Measurements from ENCODE around the gene EVC.

The EVC gene

DNA sequence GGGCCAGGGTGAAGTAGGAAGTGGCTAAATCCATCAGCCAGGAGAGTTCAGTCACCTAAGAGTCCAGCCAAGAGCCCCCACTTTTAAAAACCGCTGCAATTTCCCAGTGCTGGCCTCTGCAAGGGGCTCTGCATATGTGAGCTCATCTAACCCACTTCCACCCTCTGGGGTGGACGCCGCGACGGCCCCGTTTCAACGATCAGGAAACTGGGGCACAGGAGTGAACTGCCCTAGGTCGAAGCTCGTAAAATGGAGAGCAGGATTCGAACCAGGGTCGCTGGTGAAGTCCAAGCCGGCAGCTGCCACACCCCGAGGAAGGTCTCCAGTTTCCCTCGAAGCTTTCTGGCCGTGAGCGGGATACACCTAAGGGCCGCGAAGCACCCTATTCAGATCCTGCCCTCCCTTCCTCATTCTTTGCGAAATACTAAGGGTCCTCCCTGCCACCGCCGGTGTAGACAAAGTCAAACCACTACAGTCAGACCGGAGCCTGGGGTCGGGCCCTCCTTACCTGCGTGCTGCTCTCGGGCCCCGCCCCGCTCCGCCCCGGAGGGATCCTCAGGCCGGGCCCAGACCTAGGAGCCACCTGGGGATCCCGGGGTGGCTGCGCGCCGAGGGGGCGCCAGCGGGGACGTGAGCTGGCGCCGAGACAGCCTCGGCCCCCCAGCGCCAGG, 3.1 kb upstream of the EVC start:
- peak overlapping the region; percentile 65 for H3K4me3 ChIP-seq (ENCODE audit: low read length)

GRCh38 chr4:5708449-5709206, 2.4 kb upstream of the EVC start, which contains the start of gene EVC2:
EVC2 (minus strand) TSS chr4:5708559; CDS start chr4:5708513, 46 bp downstream.
- Histone ChIP-seq H3K27ac (ENCODE audit: low read depth, low read length) (peak within 1 kb of the TSS; percentile 44; the same call in 1 of the 2 replicates), H3K36me3 (ENCODE audit: insufficient read depth, low read length) (peaks cover 13% of the 10 kb centered on the region), H3K9me3 (ENCODE audit: insufficient read depth, low read depth, low read length) (peaks cover 7% of the 10 kb centered on the region; the same call in 1 of the 2 replicates), H3K4me1 (ENCODE audit: insufficient read depth, low read length) (peaks cover 8% of the 10 kb centered on the region), H3K9ac (ENCODE audit: low read depth, low read length) (peak within 1 kb of the TSS; percentile 62), H3K27me3 (ENCODE audit: insufficient read depth, low read length) (peaks cover 34% of the 10 kb centered on the region), H3K4me3 (ENCODE audit: low read length) (peak within 1 kb of the TSS; percentile 65)
- WGBS = 8% methylated on average over 57 of the region's 57 CpGs

More for the DNA sequence above, 3.1 kb upstream of the EVC start:
- WGBS = 10% methylated on average over 41 of the region's 41 CpGs
- peaks cover 7% of the 10 kb centered on the region; the same call in 1 of the 2 replicates for H3K9me3 ChIP-seq (ENCODE audit: insufficient read depth, low read depth, low read length)
- peaks cover 33% of the 10 kb centered on the region for H3K27me3 ChIP-seq (ENCODE audit: insufficient read depth, low read length)
- peaks cover 8% of the 10 kb centered on the region for H3K4me1 ChIP-seq (ENCODE audit: insufficient read depth, low read length)
- peaks cover 14% of the 10 kb centered on the region for H3K36me3 ChIP-seq (ENCODE audit: insufficient read depth, low read length)
- peak overlapping the region; percentile 62 for H3K9ac ChIP-seq (ENCODE audit: low read depth, low read length)
- H3K27ac ChIP-seq (ENCODE audit: low read depth, low read length) = no peak overlapping the region

DNA sequence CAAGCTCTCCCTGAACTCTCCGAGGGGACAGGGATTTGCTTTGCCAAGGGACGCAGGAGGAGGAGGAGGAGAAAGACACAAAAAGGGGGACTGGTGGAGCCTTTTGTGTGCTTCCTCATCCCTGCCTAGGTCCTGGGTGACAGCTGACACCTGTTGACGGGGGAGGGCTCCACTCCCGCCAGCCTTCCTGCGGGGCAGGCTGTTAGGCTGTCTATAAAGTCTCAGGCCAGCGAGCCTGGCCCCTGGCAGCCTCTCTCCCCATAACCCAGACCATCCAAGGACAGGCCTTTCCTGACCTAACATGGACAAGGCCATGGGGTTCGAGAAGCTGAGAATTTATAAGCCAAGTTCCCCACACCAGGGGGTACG, 1.8 kb upstream of the EVC start:
- no peak overlapping the region; the same call in 1 of the 2 replicates for H3K9ac ChIP-seq (ENCODE audit: low read depth, low read length)
- peak overlapping the region; percentile 65 for H3K4me3 ChIP-seq (ENCODE audit: low read length)
- peaks cover 5% of the 10 kb centered on the region; the same call in 1 of the 2 replicates for H3K9me3 ChIP-seq (ENCODE audit: insufficient read depth, low read depth, low read length)
- H3K4me1 ChIP-seq (ENCODE audit: insufficient read depth, low read length) = peaks cover 8% of the 10 kb centered on the region
- no peak overlapping the region for H3K27ac ChIP-seq (ENCODE audit: low read depth, low read length)
- WGBS = 57% methylated on average over 8 of the region's 8 CpGs
- peaks cover 8% of the 10 kb centered on the region; the same call in 1 of the 2 replicates for H3K36me3 ChIP-seq (ENCODE audit: insufficient read depth, low read length)
- H3K27me3 ChIP-seq (ENCODE audit: insufficient read depth, low read length) = peaks cover 34% of the 10 kb centered on the region

DNA sequence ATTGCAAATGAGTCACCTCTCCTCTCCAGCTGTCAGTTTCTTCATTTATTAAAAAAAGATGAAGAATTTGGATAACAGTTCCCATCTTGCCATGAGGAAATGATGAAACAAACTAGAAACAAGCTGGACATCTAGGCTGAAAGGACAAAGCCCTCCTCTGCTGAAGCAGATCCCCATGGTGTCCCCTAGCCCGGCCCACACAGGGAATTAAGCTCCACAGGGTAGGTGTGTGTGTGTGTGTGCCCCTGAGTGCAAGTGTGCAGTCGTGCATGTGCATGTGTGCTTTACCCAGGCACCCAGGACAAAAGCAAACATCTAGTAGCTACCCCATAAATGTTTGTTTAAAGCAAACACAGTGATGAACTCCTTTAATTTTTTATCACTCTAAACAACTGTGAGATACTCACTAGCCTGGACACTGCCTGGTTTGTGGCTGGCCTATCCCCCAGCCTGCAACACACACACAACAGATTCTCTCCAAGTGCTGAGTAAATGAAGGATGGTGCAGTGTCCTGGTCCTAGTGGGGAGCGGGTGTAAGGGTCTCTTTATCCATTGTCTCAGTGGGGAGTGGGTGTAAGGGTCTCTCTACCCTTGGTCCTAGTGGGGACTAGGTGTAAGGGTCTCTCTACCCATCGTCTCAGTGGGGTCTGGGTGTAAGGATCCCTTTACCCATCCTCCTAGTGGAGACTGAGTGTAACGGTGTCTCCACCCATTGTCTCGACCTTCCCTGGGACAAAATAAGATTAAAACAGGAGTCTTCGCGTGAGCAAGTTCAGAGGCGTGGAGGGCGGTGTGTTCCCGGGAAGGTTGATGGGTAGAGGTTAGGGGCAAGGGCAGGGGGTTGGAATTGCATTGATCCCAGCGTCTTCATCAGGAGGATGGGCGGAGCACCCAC, 688 bp upstream of the EVC start:
- peaks cover 8% of the 10 kb centered on the region for H3K4me1 ChIP-seq (ENCODE audit: insufficient read depth, low read length)
- H3K9me3 ChIP-seq (ENCODE audit: insufficient read depth, low read depth, low read length) = peaks cover 5% of the 10 kb centered on the region; the same call in 1 of the 2 replicates
- WGBS = 27% methylated on average over 13 of the region's 13 CpGs
- peaks cover 34% of the 10 kb centered on the region for H3K27me3 ChIP-seq (ENCODE audit: insufficient read depth, low read length)
- no peak overlapping the region for H3K27ac ChIP-seq (ENCODE audit: low read depth, low read length)
- peak overlapping the region; percentile 70 for H3K4me3 ChIP-seq (ENCODE audit: low read length)
- H3K9ac ChIP-seq (ENCODE audit: low read depth, low read length) = peak overlapping the region; percentile 56; the same call in 1 of the 2 replicates
- H3K36me3 ChIP-seq (ENCODE audit: insufficient read depth, low read length) = 0 out of 2 replicates have a peak, but pooled peaks cover 3% of the 10 kb centered on the region

DNA sequence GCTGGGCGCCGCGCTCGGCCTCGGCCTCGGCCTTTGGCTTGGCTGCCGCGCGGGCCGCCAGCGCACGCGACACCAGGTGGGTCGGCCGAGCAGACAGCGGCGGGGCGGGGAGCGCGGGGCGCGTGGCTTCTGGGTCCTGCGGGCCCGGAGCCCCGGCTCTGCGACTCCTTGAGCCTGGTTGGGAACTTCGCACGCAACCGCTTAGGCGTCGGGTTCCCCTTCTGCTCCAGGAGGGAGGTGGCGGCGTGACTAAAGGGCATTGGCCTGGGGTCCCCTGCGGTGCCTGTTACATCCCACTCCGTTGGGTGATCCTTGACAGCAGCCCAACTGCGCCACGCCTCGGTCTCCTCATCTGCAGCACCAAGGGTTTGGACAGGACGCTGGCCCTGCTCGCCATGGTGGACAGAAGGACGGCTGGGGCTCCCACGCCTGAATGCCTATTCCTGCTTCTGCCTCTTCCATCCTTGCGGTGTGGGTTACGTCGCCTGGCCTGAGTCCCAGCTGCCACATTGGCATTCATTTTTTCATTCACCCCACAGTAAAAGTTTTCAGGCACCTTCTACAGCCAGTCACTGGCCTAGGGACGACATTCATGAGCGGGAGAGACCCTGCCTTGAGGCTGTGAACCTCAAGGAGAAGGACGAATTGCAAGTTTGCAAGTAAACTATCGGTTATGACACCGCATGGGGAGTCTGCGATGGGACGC, 631 bp downstream of the EVC start:
- Histone ChIP-seq H3K27ac (ENCODE audit: low read depth, low read length) (no peak overlapping the region; the same call in 1 of the 2 replicates), H3K4me1 (ENCODE audit: insufficient read depth, low read length) (peaks cover 8% of the 10 kb centered on the region), H3K4me3 (ENCODE audit: low read length) (peak overlapping the region; percentile 70)

GRCh38 chr4:5712517-5712916, 1.5 kb downstream of the EVC start:
- Histone ChIP-seq H3K27ac (ENCODE audit: low read depth, low read length) (no peak overlapping the region), H3K4me3 (ENCODE audit: low read length) (no peak overlapping the region), H3K27me3 (ENCODE audit: insufficient read depth, low read length) (peaks cover 28% of the 10 kb centered on the region), H3K9me3 (ENCODE audit: insufficient read depth, low read depth, low read length) (peaks cover 6% of the 10 kb centered on the region; the same call in 1 of the 2 replicates), H3K36me3 (ENCODE audit: insufficient read depth, low read length) (no peaks in the 10 kb centered on the region), H3K4me1 (ENCODE audit: insufficient read depth, low read length) (peaks cover 6% of the 10 kb centered on the region), H3K9ac (ENCODE audit: low read depth, low read length) (no peak overlapping the region)
- WGBS = 93% methylated on average over 7 of the region's 7 CpGs

More for the DNA sequence above, 631 bp downstream of the EVC start:
- Histone ChIP-seq H3K9me3 (ENCODE audit: insufficient read depth, low read depth, low read length) (peaks cover 6% of the 10 kb centered on the region; the same call in 1 of the 2 replicates), H3K9ac (ENCODE audit: low read depth, low read length) (peak overlapping the region; percentile 64), H3K36me3 (ENCODE audit: insufficient read depth, low read length) (no peaks in the 10 kb centered on the region), H3K27me3 (ENCODE audit: insufficient read depth, low read length) (peaks cover 34% of the 10 kb centered on the region)
- WGBS = 11% methylated on average over 52 of the region's 52 CpGs

- no peaks in the 10 kb centered on the region for H3K36me3 ChIP-seq (ENCODE audit: insufficient read depth, low read length)
- no peak overlapping the region for H3K27ac ChIP-seq (ENCODE audit: low read depth, low read length)
- peaks cover 4% of the 10 kb centered on the region; the same call in 1 of the 2 replicates for H3K4me1 ChIP-seq (ENCODE audit: insufficient read depth, low read length)
- H3K4me3 ChIP-seq (ENCODE audit: low read length) = no peak overlapping the region
- H3K9me3 ChIP-seq (ENCODE audit: insufficient read depth, low read depth, low read length) = peaks cover 6% of the 10 kb centered on the region; the same call in 1 of the 2 replicates
- peaks cover 26% of the 10 kb centered on the region for H3K27me3 ChIP-seq (ENCODE audit: insufficient read depth, low read length)
- H3K9ac ChIP-seq (ENCODE audit: low read depth, low read length) = no peak overlapping the region
- 94% methylated on average over 2 of the region's 3 CpGs for WGBS
Measured at GRCh38 chr4:5712931-5713330, 1.9 kb downstream of the EVC start.

GRCh38 chr4:5713861-5714260, 2.9 kb downstream of the EVC start:
- Histone ChIP-seq H3K9ac (ENCODE audit: low read depth, low read length) (no peak overlapping the region), H3K36me3 (ENCODE audit: insufficient read depth, low read length) (no peaks in the 10 kb centered on the region), H3K27ac (ENCODE audit: low read depth, low read length) (no peak overlapping the region), H3K4me3 (ENCODE audit: low read length) (no peak overlapping the region), H3K4me1 (ENCODE audit: insufficient read depth, low read length) (peaks cover 4% of the 10 kb centered on the region; the same call in 1 of the 2 replicates), H3K9me3 (ENCODE audit: insufficient read depth, low read depth, low read length) (peaks cover 6% of the 10 kb centered on the region; the same call in 1 of the 2 replicates), H3K27me3 (ENCODE audit: insufficient read depth, low read length) (peaks cover 26% of the 10 kb centered on the region)
- 80% methylated on average over 6 of the region's 6 CpGs for WGBS

DNA sequence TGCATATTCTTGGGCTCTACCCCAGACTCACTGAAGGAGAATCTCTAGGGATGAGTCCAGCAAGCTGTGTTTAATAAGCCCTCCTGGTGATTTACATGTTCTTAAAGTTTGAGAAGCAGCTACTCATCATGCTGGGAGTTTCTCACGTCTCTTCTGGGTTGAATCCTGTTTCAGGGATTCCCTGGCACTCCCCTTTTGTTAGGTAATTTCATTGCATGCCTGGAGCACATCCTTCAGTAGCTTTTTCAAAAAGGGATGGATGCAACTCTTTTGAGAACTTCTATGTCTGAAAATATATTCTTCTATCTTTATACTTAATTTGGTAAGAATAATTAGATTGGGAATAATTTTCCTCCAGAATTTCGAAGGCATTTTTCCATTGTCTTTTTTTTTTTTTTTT, 4.4 kb downstream of the EVC start:
- H3K27ac ChIP-seq (ENCODE audit: low read depth, low read length) = no peak overlapping the region
- no peak overlapping the region for H3K4me3 ChIP-seq (ENCODE audit: low read length)
- WGBS = 0% methylated on average over 1 of the region's 2 CpGs
- H3K4me1 ChIP-seq (ENCODE audit: insufficient read depth, low read length) = peaks cover 4% of the 10 kb centered on the region; the same call in 1 of the 2 replicates
- H3K9me3 ChIP-seq (ENCODE audit: insufficient read depth, low read depth, low read length) = peaks cover 6% of the 10 kb centered on the region; the same call in 1 of the 2 replicates
- H3K27me3 ChIP-seq (ENCODE audit: insufficient read depth, low read length) = peaks cover 16% of the 10 kb centered on the region
- no peaks in the 10 kb centered on the region for H3K36me3 ChIP-seq (ENCODE audit: insufficient read depth, low read length)
- H3K9ac ChIP-seq (ENCODE audit: low read depth, low read length) = no peak overlapping the region

DNA sequence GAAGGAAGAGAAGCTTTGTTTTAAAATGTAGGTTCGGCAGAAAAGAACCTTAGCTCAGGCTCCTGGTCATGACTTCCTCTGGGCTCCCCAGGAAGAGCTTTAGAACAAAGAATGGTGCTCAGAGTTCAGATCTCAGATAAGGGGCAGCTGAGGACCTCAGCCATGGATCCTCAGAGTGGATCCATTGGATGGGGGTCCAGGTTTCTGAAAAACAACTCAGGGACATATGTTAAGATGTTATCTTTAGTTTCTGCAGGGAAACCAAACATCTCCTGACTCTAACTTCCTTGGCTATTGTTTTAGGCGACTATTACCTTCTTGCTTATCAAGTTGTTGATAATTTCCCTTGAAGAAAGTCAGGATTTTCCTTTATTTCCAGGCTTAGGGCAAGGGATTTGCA, 5.4 kb downstream of the EVC start:
- H3K36me3 ChIP-seq (ENCODE audit: insufficient read depth, low read length) = no peaks in the 10 kb centered on the region
- peaks cover 4% of the 10 kb centered on the region; the same call in 1 of the 2 replicates for H3K4me1 ChIP-seq (ENCODE audit: insufficient read depth, low read length)
- H3K27me3 ChIP-seq (ENCODE audit: insufficient read depth, low read length) = peaks cover 15% of the 10 kb centered on the region
- no peak overlapping the region for H3K4me3 ChIP-seq (ENCODE audit: low read length)
- no peak overlapping the region for H3K9ac ChIP-seq (ENCODE audit: low read depth, low read length)
- peaks cover 6% of the 10 kb centered on the region; the same call in 1 of the 2 replicates for H3K9me3 ChIP-seq (ENCODE audit: insufficient read depth, low read depth, low read length)
- WGBS = 82% methylated on average over 2 of the region's 2 CpGs
- H3K27ac ChIP-seq (ENCODE audit: low read depth, low read length) = no peak overlapping the region

Measured in HUES64 (cell line).